GM13976 (cell line): Measurements from ENCODE around the gene FAM222A.

ENCODE experiments used
- DNase-seq: peaks from one replicate; pipeline ENCODE4 v3.0.0; 2012; ENCODE audit warnings: low spot score
- CTCF ChIP-seq: IDR thresholded peaks from 2 replicates; pipeline ENCODE4 v1.5.1; 2012; ENCODE audit warnings: borderline replicate concordance, mild to moderate bottlenecking; ENCODE audit not compliant: insufficient read depth; ENCODE audit errors: extremely low read depth, missing control alignments, control extremely low read depth
- in situ Hi-C: fragments of 300-500 bp; cut with MboI; formaldehyde crosslinking; loops from one replicate; pipeline ENCODE4 v1.12.0; 2022; ENCODE audit warnings: low sequenced_read_pairs, mixed read lengths, inconsistent platforms; ENCODE audit not compliant: unreplicated experiment

The FAM222A gene

GRCh38 chr12:109771746-109772621 is 58.4 kb downstream of the FAM222A start:
- in situ Hi-C loops, result no loop called here
- no peak for DNase-seq
- no peak for TF ChIP-seq CTCF

- in situ Hi-C loops, result no loop called here
- no peak for DNase-seq
- TF ChIP-seq CTCF, result no peak
These were observed 59.1 kb downstream of the FAM222A start for GRCh38 chr12:109772622-109773321.

DNA sequence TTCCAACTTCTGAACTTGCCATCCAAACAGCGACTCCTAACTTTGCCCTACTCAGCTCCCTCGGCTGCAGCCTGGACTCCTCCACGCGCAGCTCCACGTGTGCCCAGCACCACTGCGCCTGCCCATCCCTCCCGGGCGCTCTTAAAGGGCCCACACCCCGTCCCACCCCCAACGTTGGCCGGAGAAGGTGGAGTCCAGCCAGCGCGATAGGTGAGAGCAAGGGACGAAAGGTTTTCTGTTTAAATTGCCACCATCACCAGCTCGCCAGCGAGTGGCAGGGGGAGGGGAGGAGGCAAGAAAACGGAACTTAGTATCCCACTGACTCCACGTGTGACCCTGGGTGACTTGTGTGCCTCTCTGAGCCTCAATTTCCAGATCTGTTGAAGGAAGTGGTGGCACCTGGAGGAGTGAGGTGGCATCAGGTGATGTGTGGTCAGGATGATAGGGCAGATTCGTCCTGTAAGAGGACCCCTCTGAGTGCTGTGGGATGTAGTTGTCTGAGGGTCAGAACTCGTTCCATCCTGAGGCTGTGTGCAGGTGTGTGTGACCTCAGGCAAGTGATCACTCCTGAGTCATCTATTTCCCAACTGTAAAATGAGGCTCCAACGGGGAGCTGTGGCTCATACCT is 59.9 kb downstream of the FAM222A start:
- in situ Hi-C loops, result no loop called here
- DNase-seq, result no peak
- no peak for TF ChIP-seq CTCF

DNA sequence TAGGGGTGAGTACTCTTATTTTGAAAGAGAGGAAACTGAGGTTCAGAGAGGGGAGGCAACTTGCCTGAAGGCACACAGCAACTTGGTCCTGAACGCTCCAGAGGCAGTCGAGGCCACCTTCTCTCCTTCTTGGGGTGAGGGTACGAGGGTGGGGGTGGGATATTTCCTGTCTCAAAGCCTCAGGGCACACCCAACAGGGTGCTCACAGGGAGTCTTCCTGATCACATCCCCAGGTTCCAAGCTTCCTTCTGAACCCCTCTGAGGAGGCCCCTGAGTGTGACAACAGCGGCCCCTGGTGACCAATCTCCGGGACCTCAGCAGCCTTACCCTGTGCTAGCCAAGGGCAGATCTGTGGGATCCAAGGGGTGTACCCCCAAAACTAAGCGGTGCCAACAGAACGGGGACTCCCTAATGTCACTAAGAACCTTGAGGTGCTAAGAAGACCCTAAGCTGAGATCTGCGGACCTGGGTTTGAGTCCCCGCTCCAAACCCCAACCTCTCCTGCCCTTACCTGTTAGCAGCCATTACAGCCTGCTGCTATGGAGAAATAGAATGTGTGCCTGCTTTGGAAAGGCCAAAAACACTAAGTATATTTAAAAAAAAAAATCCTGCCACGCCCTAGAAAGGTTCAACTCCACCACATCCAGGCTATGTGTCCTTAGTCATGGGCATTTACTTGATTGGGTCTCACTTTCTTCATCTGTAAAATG is 61.7 kb downstream of the FAM222A start:
- in situ Hi-C loops, result no loop called here
- peak; percentile 85 for TF ChIP-seq CTCF
- DNase-seq, result peak; percentile 82

- in situ Hi-C loops, result no loop called here
- no peak for DNase-seq
- no peak for TF ChIP-seq CTCF
These were observed 63.0 kb downstream of the FAM222A start for GRCh38 chr12:109776624-109777023.

GRCh38 chr12:109777544-109777943 is 63.9 kb downstream of the FAM222A start:
- DNase-seq, result peak; percentile 69
- no peak for TF ChIP-seq CTCF
- in situ Hi-C loops, result no loop called here
